ENCODE data around the gene ENAM. TPM values are rescaled to one million over a fixed set of nuclear protein-coding genes. Genes with fewer than 3 reads are reported as not detected.

ENAM gene
- total RNA-seq, 3 donors from 2014 or later = not detected

Other genes starting within 250 kb of the ENAM start
- not detected for gene SMR3B, start 245.6 kb upstream of the ENAM start, total RNA-seq
- not detected for gene OPRPN, start 230.8 kb upstream of the ENAM start, total RNA-seq
- gene MUC7, start 156.5 kb upstream of the ENAM start, total RNA-seq = not detected
- not detected for gene AMTN, start 110.2 kb upstream of the ENAM start, total RNA-seq
- gene AMBN, start 36.5 kb upstream of the ENAM start, total RNA-seq = not detected
- gene JCHAIN, start 37.8 kb downstream of the ENAM start, total RNA-seq = 100 to 1,000 TPM; 258 to 602 (median 347) TPM
- gene UTP3, start 59.8 kb downstream of the ENAM start, total RNA-seq = 10 to 100 TPM; 15.8 to 23.4 (median 20.5) TPM
- 10 to 100 TPM; 31.9 to 54.2 (median 46.0) TPM for gene RUFY3, start 93.2 kb downstream of the ENAM start, total RNA-seq
- 10 to 100 TPM; 70.2 to 81.5 (median 70.6) TPM for gene GRSF1, start 211.1 kb downstream of the ENAM start, total RNA-seq